Fibroblast of lung (primary cell): Measurements from ENCODE around the gene EIF4A3. TPM values are rescaled to one million over a fixed set of nuclear protein-coding genes. Genes with fewer than 3 reads are reported as not detected.

ENCODE experiments used
- DNase-seq, 2 donors: peaks; one replicate each; pipeline versions ENCODE4 v3.0.0 to v3.0.0-alpha.2; 2010; ENCODE audit warnings: low read depth in 2 of 2
- H2AFZ ChIP-seq: 2 replicates; pipeline ENCODE4 v1.5.1; 2012; ENCODE audit warnings: low read length, control low read depth, inconsistent platforms
- H3K27ac ChIP-seq: 2 replicates; pipeline ENCODE4 v1.5.1; 2011; ENCODE audit warnings: low read length, control low read depth; ENCODE audit not compliant: insufficient read depth
- H3K27me3 ChIP-seq: 2 replicates; pipeline ENCODE4 v1.5.1; 2011; ENCODE audit warnings: mild to moderate bottlenecking, low read length; ENCODE audit not compliant: control insufficient read depth, insufficient read depth
- H3K36me3 ChIP-seq: 2 replicates; pipeline ENCODE4 v1.5.1; 2011; ENCODE audit warnings: low read length; ENCODE audit not compliant: control insufficient read depth, insufficient read depth
- H3K4me1 ChIP-seq: 2 replicates; pipeline ENCODE4 v1.5.1; 2011; ENCODE audit warnings: low read length; ENCODE audit not compliant: control insufficient read depth, insufficient read depth; ENCODE audit errors: extremely low read depth
- H3K4me2 ChIP-seq: 2 replicates; pipeline ENCODE4 v1.5.1; 2011; ENCODE audit warnings: low read length, control low read depth; ENCODE audit not compliant: insufficient read depth; ENCODE audit errors: extremely low read depth
- H3K4me3 ChIP-seq, 4 experiments: fragments of 200-600 bp in 1 of 4; sonication (generic) in 1 of 4; replicated peaks in 1 of 4; 2 replicates each; pipeline ENCODE4 v1.5.1; 2011 to 2016; ENCODE audit warnings: low read length in 4 of 4, low read depth in 3 of 4, mild to moderate bottlenecking in 3 of 4, control low read depth in 2 of 4, inconsistent platforms in 1 of 4, mixed read lengths in 1 of 4; ENCODE audit not compliant: insufficient read depth in 1 of 4; ENCODE audit errors: control extremely low read depth in 1 of 4
- H3K79me2 ChIP-seq: 2 replicates; pipeline ENCODE4 v1.5.1; 2012; ENCODE audit warnings: mild to moderate bottlenecking, low read length, inconsistent platforms; ENCODE audit not compliant: control insufficient read depth, insufficient read depth
- H3K9ac ChIP-seq: 2 replicates; pipeline ENCODE4 v1.5.1; 2011; ENCODE audit warnings: mild to moderate bottlenecking, low read length, control low read depth; ENCODE audit not compliant: insufficient read depth
- H3K9me3 ChIP-seq: 2 replicates; pipeline ENCODE4 v1.5.1; 2012; ENCODE audit warnings: low read depth, low read length; ENCODE audit not compliant: control insufficient read depth, insufficient read depth
- H4K20me1 ChIP-seq: 2 replicates; pipeline ENCODE4 v1.5.1; 2011; ENCODE audit warnings: low read length; ENCODE audit not compliant: control insufficient read depth, insufficient read depth; ENCODE audit errors: extremely low read depth
- EZH2 ChIP-seq: IDR thresholded peaks from 2 replicates; pipeline ENCODE4 v1.5.1; 2012; ENCODE audit warnings: low read length, control low read depth, mild to moderate bottlenecking; ENCODE audit errors: missing control alignments
- polyA plus RNA-seq, 2 donors: library from polyadenylated mRNA; depleted of rRNA in 1 of 2; stranded (reverse) in 1 of 2; unstranded in 1 of 2; fragments of >200 nt; gene quantifications; 2 replicates each; pipeline ENCODE4 v1.2.1, GENCODE V29; 2011 to 2012; ENCODE audit warnings: missing spikeins in 1 of 2
- total RNA-seq: library from RNA; depleted of rRNA; stranded (reverse); fragments of >200 nt; gene quantifications from 2 replicates; pipeline ENCODE4 v1.2.1, GENCODE V29; 2014
- TF ChIP-seq, protein P1 (sequence below), 2 donors: IDR thresholded peaks in 1 of 2; conservative IDR thresholded peaks in 1 of 2; 1 replicate in 1 of 2; 2 replicates in 1 of 2; pipeline ENCODE4 v1.5.1; 2011 to 2012; ENCODE audit warnings: low read length in 2 of 2, control low read depth in 1 of 2, inconsistent platforms in 1 of 2, low read depth in 1 of 2, mild to moderate bottlenecking in 1 of 2

Gene EIF4A3
- total and polyA plus RNA-seq, 2 donors (not counting 1 experiment from before 2014, with no cell fraction given) = 73.2 to 110 TPM

DNA sequence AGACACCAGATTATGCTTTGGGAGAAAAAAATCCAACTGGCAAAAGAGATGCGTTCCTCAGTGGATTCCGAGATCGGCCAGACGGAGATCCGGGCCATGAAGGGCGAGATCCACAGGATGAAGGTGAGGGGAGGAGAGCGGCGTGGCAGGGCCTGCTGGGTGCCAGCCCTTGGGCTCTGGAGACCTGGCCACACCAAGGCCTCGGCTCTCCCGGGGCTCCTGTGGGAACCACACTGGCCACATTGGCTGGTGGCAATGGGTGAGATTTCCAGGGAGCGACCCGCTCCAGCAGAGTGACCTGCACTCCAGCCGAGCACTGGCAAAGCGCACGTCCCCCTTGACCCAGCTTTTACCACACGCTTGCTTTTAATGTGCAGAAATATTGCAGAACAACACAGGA is 57.2 kb downstream of the EIF4A3 start:
- H2AFZ ChIP-seq = no peak overlapping the region
- no peaks in the 10 kb centered on the region for H4K20me1 ChIP-seq
- H3K36me3 ChIP-seq = no peaks in the 10 kb centered on the region
- DNase-seq = no peak
- no peak overlapping the region for H3K4me3 ChIP-seq
- H3K4me1 ChIP-seq = no peaks in the 10 kb centered on the region
- H3K27me3 ChIP-seq = no peaks in the 10 kb centered on the region
- no peak overlapping the region for H3K9ac ChIP-seq
- no peak overlapping the region for H3K27ac ChIP-seq
- H3K4me2 ChIP-seq = no peak overlapping the region
- TF ChIP-seq, protein P1, sequence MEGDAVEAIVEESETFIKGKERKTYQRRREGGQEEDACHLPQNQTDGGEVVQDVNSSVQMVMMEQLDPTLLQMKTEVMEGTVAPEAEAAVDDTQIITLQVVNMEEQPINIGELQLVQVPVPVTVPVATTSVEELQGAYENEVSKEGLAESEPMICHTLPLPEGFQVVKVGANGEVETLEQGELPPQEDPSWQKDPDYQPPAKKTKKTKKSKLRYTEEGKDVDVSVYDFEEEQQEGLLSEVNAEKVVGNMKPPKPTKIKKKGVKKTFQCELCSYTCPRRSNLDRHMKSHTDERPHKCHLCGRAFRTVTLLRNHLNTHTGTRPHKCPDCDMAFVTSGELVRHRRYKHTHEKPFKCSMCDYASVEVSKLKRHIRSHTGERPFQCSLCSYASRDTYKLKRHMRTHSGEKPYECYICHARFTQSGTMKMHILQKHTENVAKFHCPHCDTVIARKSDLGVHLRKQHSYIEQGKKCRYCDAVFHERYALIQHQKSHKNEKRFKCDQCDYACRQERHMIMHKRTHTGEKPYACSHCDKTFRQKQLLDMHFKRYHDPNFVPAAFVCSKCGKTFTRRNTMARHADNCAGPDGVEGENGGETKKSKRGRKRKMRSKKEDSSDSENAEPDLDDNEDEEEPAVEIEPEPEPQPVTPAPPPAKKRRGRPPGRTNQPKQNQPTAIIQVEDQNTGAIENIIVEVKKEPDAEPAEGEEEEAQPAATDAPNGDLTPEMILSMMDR (conservative IDR thresholded peaks at IDR 0.05 in 1 of 2, IDR thresholded peaks at IDR 0.05 in 1 of 2; ENCODE audit: low read depth in 1 of 2, low read length in 2 of 2) = no peak
- TF ChIP-seq EZH2 = no peak
- H3K9me3 ChIP-seq = no peaks in the 10 kb centered on the region
- H3K79me2 ChIP-seq = no peaks in the 10 kb centered on the region

DNA sequence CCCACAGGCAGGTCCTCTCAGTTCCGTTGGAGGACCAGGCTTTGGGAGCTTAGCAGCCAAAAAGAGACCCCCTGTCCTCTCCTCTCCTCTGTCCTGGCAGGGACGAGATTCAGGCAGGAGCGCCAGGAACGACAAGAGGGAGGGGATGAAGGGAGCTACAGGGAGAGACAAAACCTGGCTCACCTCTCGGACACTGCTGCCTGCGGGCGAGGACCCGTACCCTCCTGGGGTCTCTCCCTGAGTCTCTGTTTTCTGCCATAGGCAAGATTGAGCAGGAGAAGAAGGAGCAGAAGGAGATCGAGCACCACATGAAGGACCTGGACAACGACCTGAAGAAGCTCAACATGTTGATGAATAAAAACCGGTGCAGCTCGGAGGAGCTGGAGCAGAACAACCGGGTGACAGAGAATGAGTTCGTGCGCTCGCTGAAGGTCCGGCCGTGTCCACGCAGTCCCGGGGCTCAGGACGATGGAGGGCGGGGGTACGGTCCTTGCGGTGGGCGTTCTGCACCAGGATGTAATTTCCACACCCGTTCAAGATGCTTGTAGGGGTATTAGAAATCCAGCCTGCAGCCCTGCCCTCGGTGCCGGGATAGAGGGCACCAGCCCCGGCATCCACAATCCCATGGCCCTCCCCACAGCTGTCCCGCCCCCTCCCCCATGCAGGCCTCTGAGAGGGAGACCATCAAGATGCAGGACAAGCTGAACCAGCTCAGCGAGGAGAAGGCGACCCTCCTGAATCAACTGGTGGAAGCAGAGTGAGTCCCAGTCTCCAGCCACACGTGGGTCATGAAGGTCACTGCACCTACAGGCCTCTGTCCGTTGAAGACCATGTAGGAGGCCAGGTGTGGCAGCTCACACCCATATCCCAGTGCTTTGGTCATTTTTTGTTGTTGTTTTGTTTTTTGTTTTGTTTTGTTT is 59.3 kb downstream of the EIF4A3 start:
- H3K36me3 ChIP-seq = no peaks in the 10 kb centered on the region
- no peak for TF ChIP-seq EZH2
- TF ChIP-seq, protein P1 (conservative IDR thresholded peaks at IDR 0.05 in 1 of 2, IDR thresholded peaks at IDR 0.05 in 1 of 2; ENCODE audit: low read depth in 1 of 2, low read length in 2 of 2) = no peak
- H2AFZ ChIP-seq = no peak overlapping the region
- H3K9me3 ChIP-seq = no peaks in the 10 kb centered on the region
- peaks cover 2% of the 10 kb centered on the region for H3K4me1 ChIP-seq
- no peaks in the 10 kb centered on the region for H3K79me2 ChIP-seq
- peaks cover 2% of the 10 kb centered on the region for H3K27me3 ChIP-seq
- no peak overlapping the region for H3K27ac ChIP-seq
- DNase-seq = no peak
- H3K9ac ChIP-seq = no peak overlapping the region
- no peak overlapping the region for H3K4me3 ChIP-seq
- H4K20me1 ChIP-seq = no peaks in the 10 kb centered on the region
- no peak overlapping the region for H3K4me2 ChIP-seq

DNA sequence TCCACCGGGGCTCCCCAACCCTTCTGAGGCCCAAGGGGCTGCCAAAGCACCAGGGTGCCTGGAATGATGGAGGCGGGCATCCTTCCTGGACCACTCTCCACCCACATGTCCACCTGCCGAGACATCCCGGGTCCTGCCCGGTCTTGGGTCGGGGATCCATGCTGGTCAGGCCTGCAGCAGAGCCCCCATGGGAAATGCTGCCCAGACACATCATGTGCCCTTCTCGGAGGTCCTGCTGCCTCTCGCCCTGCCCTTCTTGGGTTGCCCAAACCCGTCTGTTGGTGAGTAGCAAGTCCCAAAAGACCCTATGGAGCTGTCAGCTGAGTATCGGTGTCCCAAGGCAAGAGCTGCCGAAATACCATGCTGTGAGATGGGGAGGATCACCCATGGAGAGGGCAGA is 60.3 kb downstream of the EIF4A3 start:
- Histone ChIP-seq H3K36me3 (no peaks in the 10 kb centered on the region), H3K9ac (no peak overlapping the region), H3K79me2 (no peaks in the 10 kb centered on the region), H3K9me3 (no peaks in the 10 kb centered on the region), H3K4me3 (no peak overlapping the region), H3K27ac (no peak overlapping the region), H4K20me1 (no peaks in the 10 kb centered on the region), H3K4me1 (peaks cover 2% of the 10 kb centered on the region), H3K27me3 (peaks cover 2% of the 10 kb centered on the region), H2AFZ (no peak overlapping the region), H3K4me2 (no peak overlapping the region)
- TF ChIP-seq EZH2 = no peak
- TF ChIP-seq, protein P1 (conservative IDR thresholded peaks at IDR 0.05 in 1 of 2, IDR thresholded peaks at IDR 0.05 in 1 of 2; ENCODE audit: low read depth in 1 of 2, low read length in 2 of 2) = no peak
- no peak for DNase-seq
